ENCODE results near the gene PLEKHG4B.

DNA sequence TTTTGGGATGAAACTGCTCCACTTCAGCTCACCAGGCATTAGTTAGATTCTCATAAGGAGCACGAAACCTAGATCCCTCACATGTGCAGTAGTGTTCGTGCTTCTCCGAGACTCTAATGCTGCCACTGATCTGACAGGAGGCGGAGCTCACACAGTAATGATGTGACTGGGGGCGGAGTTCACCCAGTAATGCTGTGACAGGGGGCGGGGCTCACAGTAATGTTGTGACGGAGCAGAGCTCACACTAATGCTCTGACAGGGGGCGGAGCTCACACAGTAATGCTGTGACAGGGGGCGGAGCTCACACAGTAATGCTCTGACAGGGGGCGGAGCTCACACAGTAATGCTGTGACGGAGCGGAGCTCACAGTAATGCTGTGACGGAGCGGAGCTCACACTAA is 72.3 kb downstream of the PLEKHG4B start:
- TF ChIP-seq, protein P1, sequence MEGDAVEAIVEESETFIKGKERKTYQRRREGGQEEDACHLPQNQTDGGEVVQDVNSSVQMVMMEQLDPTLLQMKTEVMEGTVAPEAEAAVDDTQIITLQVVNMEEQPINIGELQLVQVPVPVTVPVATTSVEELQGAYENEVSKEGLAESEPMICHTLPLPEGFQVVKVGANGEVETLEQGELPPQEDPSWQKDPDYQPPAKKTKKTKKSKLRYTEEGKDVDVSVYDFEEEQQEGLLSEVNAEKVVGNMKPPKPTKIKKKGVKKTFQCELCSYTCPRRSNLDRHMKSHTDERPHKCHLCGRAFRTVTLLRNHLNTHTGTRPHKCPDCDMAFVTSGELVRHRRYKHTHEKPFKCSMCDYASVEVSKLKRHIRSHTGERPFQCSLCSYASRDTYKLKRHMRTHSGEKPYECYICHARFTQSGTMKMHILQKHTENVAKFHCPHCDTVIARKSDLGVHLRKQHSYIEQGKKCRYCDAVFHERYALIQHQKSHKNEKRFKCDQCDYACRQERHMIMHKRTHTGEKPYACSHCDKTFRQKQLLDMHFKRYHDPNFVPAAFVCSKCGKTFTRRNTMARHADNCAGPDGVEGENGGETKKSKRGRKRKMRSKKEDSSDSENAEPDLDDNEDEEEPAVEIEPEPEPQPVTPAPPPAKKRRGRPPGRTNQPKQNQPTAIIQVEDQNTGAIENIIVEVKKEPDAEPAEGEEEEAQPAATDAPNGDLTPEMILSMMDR (IDR thresholded peaks at IDR 0.05; ENCODE audit: borderline replicate concordance, extremely low read depth, low read length, poor library complexity, severe bottlenecking), result no peak
- no peak for TF ChIP-seq EZH2 (IDR thresholded peaks at IDR 0.05; ENCODE audit: borderline replicate concordance, low read depth, low read length, severe bottlenecking)
